DMS153 treated with DMSO at 0.1 percent for 48 hours (cell line): Measurements from ENCODE around the gene SOCS1.
A peak's percentile ranks its signal among the peaks of the same experiment; 100 is the strongest.

Experiments used
- DNase-seq: peaks from one replicate; lab custom pipeline; 2025; ENCODE audit not compliant: unreplicated experiment; lab: John Stamatoyannopoulos, UW

Gene SOCS1

DNA sequence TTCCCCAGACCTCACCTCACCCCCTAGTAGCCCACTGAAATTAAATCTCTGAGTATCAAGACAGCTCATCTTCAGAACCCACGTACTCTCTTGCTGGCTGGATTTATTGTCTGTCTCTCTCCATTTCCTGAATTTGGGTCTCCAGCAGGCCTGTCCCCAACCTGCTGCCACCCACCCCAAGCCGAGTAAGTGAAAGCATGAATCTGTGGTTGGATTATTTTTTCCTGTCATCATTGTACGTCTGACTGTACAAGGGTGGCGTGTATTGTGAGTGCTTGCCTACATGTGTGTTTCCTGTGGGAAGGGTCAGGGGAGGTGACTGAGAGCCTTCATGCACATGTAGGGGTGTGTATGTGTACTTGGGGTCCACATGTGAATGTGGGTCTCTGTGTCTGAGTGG, 7.7 kb upstream of the SOCS1 start:
- DNase-seq: no peak

GRCh38 chr16:11262915-11263314, 6.9 kb upstream of the SOCS1 start:
- DNase-seq: no peak

- DNase-seq: no peak
Observed at GRCh38 chr16:11260596-11260966, 4.6 kb upstream of the SOCS1 start.

DNA sequence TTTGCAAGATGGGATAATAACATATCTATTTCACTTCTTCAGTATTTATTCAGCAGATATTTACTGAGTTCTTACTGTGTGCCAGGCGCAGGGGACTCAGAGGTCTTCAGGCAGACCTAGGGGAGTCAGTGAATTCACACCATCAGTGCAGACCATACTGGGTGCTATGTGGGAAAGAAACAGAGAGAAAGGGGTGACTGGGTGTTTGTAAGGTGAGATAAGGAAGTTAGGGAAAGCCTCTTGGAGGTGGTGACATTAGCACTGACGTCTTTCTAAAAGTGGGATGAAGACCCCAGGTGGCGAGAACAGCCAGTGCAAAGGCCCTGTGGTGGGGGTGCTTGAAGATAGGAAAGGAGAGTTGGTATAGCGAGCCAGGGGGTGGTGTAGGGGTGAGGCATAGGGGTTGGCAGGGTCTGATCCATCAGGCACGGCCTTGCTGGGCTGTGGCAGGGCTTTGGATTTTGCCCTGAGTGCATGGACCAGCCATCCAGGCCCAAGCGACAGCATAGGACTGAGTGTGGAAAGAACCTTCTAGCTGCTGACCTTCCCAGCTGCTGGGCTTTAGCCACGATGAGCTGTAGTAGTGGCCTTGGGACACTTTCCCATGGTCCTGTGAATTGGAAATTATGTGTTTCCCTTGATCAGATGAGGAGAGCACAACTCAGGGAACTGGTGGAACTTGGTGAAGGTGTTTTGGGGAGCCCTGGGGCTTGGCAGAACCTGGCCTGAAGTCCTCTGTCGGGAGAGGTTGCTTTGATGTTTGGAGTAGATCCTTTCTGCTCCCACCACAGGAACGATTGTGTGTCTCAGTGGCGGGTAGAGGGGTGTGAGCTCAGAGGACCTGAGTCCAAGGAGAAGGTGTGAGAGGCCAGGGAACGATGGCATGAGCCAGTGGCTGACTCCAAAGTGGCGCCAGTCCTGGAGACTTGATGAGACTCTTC, 3.9 kb upstream of the SOCS1 start:
- DNase-seq: no peak

GRCh38 chr16:11258553-11259492, 2.8 kb upstream of the SOCS1 start:
- DNase-seq: no peak

DNA sequence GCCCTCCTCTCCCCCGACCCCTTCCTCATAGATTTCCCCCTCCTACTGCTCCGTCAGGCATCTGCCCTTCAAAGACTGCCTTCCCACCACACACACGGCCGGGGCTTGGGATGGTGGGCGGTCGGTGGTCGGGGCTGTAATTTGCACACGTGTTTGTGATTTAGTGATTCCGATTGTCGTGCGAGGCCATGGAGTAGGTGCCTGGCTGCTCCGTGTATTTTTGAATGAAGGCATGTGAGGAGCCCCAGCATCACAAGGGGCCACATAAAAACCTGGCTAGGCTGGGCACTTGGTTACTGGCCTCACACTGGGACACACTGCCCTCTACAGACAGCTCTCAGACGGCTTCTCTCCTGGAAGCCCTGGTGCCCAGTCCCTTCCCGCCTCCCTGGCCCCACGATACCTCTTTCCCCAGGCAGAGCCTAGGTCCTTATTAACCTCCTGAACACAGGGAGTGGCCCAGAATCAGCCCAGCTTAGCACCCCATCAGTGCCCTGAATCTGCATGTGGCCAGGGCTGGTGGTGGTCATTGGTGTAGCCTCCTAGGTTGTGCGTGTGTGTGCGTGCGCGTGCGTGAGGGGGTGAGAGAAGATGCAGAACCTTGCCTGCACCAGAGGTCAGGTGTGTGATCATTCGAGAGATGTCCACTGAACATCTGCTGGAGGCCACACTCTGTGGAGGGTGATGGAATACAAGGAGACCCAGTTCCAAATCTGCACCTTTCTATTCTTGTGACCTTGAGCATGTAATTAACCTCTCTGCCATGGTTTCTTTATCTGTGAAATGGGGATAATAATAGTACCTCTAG, 1.3 kb upstream of the SOCS1 start:
- DNase-seq: peak; percentile 76

GRCh38 chr16:11256661-11257130, 692 bp upstream of the SOCS1 start:
- DNase-seq: no peak

DNA sequence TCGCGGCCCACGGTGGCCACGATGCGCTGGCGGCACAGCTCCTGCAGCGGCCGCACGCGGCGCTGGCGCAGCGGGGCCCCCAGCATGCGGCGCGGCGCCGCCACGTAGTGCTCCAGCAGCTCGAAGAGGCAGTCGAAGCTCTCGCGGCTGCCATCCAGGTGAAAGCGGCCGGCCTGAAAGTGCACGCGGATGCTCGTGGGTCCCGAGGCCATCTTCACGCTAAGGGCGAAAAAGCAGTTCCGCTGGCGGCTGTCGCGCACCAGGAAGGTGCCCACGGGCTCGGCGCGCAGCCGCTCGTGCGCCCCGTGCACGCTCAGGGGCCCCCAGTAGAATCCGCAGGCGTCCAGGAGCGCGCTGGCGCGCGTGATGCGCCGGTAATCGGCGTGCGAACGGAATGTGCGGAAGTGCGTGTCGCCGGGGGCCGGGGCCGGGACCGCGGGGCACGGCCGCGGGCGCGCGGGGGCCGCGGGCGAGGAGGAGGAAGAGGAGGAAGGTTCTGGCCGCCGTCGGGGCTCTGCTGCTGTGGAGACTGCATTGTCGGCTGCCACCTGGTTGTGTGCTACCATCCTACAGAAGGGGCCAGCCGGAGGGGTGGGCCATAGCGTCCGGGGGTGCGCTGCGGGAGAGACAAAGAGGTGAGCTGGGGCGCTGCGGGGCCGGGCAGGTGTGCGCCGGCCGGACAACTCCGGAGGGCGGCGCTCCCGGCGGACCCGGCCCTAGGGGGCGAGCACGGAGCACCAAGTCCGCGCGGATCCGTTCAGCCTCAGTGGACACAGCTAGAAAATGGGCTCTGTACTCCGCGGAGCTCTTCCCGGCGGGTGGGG, 879 bp downstream of the SOCS1 start:
- no peak for DNase-seq

DNA sequence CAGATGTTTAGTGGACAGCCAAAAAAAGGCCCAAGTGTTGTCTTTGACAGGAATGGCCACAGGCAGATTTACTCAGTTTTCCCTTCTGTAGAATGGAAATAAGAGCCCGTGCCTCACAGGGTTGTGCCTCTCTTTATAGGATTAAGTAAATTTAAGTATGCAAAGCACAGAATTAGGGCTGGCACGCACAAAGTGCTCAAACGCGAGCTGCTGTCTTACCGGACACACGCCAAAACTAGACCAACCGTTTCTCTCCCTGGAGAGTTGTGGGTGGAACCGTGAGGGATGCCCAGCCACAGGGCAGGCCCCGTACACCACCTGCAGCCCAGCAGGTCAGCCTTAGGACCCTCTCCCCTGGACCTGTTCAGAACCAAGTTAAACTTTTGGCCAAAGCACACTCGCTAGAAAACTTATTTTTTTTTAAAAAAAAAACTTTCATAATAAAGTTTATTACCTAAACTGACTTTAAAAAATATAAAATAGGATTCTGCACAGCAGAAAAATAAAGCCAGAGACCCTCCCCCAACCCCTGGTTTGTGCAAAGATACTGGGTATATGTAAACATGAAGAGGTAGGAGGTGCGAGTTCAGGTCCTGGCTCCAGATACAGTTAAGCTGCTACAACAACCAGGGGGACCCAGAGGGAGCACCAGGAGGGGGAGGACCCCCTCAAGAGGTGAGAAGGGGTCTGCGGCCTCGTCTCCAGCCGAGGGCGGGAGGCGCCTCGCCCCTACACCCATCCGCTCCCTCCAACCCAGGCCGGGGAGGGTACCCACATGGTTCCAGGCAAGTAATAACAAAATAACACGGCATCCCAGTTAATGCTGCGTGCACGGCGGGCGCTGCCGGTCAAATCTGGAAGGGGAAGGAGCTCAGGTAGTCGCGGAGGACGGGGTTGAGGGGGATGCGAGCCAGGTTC, 1.8 kb downstream of the SOCS1 start:
- no peak for DNase-seq

DNA sequence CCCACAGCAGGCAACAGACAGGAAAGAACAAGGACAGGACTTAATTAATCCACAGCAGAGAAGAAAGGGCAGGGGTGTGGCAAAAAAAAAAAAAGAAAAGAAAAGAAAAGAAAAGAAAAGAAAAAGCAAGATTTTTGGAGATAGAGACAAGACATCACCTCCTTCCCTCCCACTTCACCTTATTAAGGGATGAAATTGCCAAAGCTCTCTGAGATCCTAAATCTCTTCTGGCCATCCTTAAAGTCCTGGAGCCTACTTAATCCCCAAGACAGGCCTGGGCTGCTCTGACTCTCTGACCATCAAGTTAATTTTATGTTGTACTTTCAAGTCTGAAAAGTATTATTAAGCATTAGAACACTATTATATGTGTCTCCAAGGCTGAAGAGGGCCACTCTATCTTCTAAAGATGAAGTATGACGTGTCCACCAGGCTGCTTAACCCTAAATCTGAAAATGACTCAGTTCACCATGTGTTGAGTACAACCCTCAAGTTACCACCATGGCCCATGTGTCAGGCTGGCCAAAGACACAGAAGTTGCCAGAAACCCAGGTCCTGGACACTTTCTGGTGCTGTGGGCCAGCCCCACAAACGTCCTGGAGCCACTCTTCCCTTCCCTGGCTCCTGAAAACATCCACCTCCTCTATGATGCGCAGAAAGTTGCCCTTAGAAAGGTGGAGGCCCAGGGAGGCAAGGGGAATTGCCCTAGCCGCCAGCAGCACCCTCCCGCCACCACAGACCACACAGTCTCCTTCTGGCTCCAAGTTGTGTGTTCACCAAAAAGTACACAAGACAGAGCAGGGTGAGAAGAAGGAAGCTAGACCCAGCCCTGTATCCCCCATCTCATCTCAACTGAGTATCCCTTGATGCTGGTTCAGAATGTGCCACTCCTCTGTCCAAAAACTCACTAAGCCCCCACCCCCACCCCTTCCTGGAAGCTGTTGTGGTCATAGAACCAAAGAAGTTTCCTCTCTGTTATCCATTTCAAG, 2.7 kb downstream of the SOCS1 start:
- DNase-seq: no peak

DNA sequence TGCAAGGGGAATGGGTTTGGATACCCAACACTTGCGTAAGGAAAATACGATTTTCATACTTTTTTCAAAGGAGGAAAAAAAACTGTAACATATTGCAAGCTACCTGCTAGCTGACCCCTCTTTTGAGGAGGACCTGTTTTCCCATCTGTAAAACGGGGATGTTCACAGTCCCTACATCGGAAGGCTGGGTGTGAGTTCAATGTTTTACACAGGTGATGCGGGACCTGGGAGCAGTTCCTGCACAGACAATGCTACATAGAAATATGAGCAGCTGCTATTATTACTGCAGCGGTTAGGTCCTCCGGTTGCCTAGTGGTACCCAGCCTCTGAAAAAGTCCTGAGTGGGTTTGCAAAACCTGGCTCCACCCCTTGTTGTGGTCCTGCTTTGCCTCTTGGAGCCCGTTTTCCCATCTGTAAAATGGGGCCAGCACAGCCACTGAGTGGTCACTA, 3.5 kb downstream of the SOCS1 start:
- DNase-seq: no peak

GRCh38 chr16:11251525-11252481, 4.2 kb downstream of the SOCS1 start:
- no peak for DNase-seq

GRCh38 chr16:11250786-11251524, 5.0 kb downstream of the SOCS1 start:
- DNase-seq: no peak

DNA sequence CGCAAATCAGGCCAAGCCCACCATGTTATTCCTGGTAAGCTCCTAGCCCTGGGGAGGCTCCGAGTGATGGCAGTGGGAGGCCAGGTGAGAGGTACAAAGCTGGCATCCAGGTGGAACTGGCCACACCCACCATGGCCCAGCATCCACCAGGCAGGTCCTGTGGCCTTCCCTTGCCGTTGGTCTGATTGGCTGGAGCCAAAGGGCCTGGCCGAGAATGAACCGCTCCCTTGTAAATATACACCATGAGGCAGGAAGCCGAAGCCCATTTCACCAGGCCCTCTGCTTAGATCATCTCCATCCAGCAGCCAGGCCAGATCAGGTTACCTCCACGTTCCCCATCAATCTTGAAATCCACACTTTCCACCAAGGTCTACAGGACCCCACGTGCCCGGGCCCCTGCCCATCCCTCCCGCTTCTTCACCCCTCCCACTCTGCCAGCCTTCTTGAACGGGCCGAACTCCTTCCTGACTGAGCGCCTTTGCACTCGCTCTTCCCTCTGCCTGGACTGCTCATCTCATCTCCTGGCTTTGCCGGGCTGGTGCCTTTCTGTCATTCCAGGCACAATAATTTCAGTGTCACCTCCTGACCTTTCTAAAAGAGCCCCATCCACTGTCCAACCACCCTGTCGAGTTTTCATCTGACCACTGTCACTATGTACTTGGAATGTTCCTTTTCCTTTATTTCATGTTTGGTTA, 5.8 kb downstream of the SOCS1 start:
- peak; percentile 39 for DNase-seq
